Measurements from ENCODE around the gene ZSCAN5C.
"Not testable (repeated sequence)": the region's sequence is repeated elsewhere in the genome, so short reads cannot be mapped to it uniquely, and the experiment has no call there.

The ZSCAN5C gene

GRCh38 chr19:56201973-56202372 is at the start of gene ZSCAN5C:
Gene ZSCAN5C, plus strand, starts transcription at chr19:56202273. Its CDS starts 3,641 bp downstream, at chr19:56205914.
- no peak for FAIRE-seq

GRCh38 chr19:56152644-56153043 is 49.4 kb upstream of the ZSCAN5C start:
- FAIRE-seq = no peak

GRCh38 chr19:56153507-56153906 is 48.6 kb upstream of the ZSCAN5C start:
- no peak for FAIRE-seq

- FAIRE-seq = no peak
These were observed 46.9 kb upstream of the ZSCAN5C start for GRCh38 chr19:56155124-56155687.

- no peak for FAIRE-seq
These were observed 45.3 kb upstream of the ZSCAN5C start for GRCh38 chr19:56156768-56157167.

- no peak for FAIRE-seq
These were observed 43.8 kb upstream of the ZSCAN5C start for GRCh38 chr19:56158170-56158757.

- no peak for FAIRE-seq
These were observed 43.0 kb upstream of the ZSCAN5C start for GRCh38 chr19:56159009-56159559.

- no peak for FAIRE-seq
These were observed 42.3 kb upstream of the ZSCAN5C start for GRCh38 chr19:56159622-56160271.

- FAIRE-seq = no peak
These were observed 40.5 kb upstream of the ZSCAN5C start for GRCh38 chr19:56161534-56161933.

GRCh38 chr19:56162258-56162657 is 39.8 kb upstream of the ZSCAN5C start:
- FAIRE-seq = no peak

GRCh38 chr19:56163097-56163496 is 39.0 kb upstream of the ZSCAN5C start:
- no peak for FAIRE-seq

- no peak for FAIRE-seq
These were observed 35.0 kb upstream of the ZSCAN5C start for GRCh38 chr19:56167064-56167578.

- no peak for FAIRE-seq
These were observed 31.8 kb upstream of the ZSCAN5C start for GRCh38 chr19:56170261-56170660.

GRCh38 chr19:56174086-56174485 is 28.0 kb upstream of the ZSCAN5C start:
- no peak for FAIRE-seq

GRCh38 chr19:56174550-56174949 is 27.5 kb upstream of the ZSCAN5C start:
- no peak for FAIRE-seq

GRCh38 chr19:56175861-56176307 is 26.2 kb upstream of the ZSCAN5C start, which contains the start of gene GALP:
Gene GALP, plus strand, starts transcription at chr19:56176008. Its CDS starts 1,101 bp downstream, at chr19:56177109.
- not testable (repeated sequence) for FAIRE-seq

GRCh38 chr19:56176310-56176709 is 25.8 kb upstream of the ZSCAN5C start:
- not testable (repeated sequence) for FAIRE-seq

GRCh38 chr19:56176881-56177280 is 25.2 kb upstream of the ZSCAN5C start:
- FAIRE-seq = no peak

- FAIRE-seq = no peak
These were observed 24.4 kb upstream of the ZSCAN5C start for GRCh38 chr19:56177564-56178243.

- no peak for FAIRE-seq
These were observed 12.3 kb upstream of the ZSCAN5C start for GRCh38 chr19:56189785-56190184.

- no peak for FAIRE-seq
These were observed 11.0 kb upstream of the ZSCAN5C start for GRCh38 chr19:56191115-56191514.

- FAIRE-seq = no peak
These were observed 10.4 kb upstream of the ZSCAN5C start for GRCh38 chr19:56191711-56192110.

Data from A204.1 (cell line).